Measurements from ENCODE around the gene TNN. TPM values are rescaled to one million over a fixed set of nuclear protein-coding genes. Genes with fewer than 3 reads are reported as not detected.

The TNN gene
- total RNA-seq, 1 experiment from 2014 or later: not detected

DNA sequence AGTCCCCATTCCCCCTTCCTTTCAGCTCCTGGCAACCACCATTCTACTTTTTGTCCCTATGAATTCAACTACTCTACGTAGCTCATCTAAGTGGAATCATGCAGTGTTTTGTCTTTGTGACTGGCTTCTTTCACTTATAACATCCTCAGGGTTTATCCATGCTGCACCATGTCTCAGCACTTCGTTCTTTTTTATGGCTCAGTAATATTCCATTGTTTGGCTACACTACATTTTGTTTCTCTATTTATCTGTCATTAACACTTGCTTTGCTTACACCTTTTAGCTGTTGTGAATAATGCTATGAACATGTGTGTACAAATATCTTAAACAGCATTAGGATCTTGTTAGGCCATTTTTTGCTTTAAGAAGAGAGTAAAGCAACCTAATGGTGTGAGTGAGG is 42.9 kb upstream of the TNN start:
- no TSS peak for BruUV-seq (replicated peaks)
- no peak overlapping the region for H3K4me3 ChIP-seq (ENCODE audit: low read depth, low read length, poor library complexity, severe bottlenecking)
- no peak for TF ChIP-seq EZH2 (IDR thresholded peaks at IDR 0.05; ENCODE audit: borderline replicate concordance, low read depth, low read length, poor library complexity, severe bottlenecking)
- TF ChIP-seq, protein P1, sequence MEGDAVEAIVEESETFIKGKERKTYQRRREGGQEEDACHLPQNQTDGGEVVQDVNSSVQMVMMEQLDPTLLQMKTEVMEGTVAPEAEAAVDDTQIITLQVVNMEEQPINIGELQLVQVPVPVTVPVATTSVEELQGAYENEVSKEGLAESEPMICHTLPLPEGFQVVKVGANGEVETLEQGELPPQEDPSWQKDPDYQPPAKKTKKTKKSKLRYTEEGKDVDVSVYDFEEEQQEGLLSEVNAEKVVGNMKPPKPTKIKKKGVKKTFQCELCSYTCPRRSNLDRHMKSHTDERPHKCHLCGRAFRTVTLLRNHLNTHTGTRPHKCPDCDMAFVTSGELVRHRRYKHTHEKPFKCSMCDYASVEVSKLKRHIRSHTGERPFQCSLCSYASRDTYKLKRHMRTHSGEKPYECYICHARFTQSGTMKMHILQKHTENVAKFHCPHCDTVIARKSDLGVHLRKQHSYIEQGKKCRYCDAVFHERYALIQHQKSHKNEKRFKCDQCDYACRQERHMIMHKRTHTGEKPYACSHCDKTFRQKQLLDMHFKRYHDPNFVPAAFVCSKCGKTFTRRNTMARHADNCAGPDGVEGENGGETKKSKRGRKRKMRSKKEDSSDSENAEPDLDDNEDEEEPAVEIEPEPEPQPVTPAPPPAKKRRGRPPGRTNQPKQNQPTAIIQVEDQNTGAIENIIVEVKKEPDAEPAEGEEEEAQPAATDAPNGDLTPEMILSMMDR (conservative IDR thresholded peaks at IDR 0.05; ENCODE audit: low read depth, low read length): no peak
- no peak overlapping the region for H3K27ac ChIP-seq (ENCODE audit: low read depth, low read length, poor library complexity, severe bottlenecking)
- intact Hi-C loops (cut with micrococcal nuclease; ENCODE audit: unreplicated experiment): loop anchor here (5.0 kb wide), 1 partner anchor 123 kb away; no protein-coding TSS in a partner anchor
- no peaks in the 10 kb centered on the region for H3K4me1 ChIP-seq (ENCODE audit: insufficient read depth, low read length, poor library complexity, severe bottlenecking)
- ChIA-PET POLR2A (ENCODE audit: low non-redundant PET) (no interaction called here), CTCF (no interaction called here)
- DNase-seq (ENCODE audit: low spot score): no peak
- no peaks in the 10 kb centered on the region for H3K27me3 ChIP-seq (replicated peaks; ENCODE audit: insufficient read depth, low read depth, low read length, poor library complexity)
- no peaks in the 10 kb centered on the region for H3K36me3 ChIP-seq (ENCODE audit: insufficient read depth, low read length, poor library complexity, severe bottlenecking)
- H3K9me3 ChIP-seq (ENCODE audit: low read depth, low read length, poor library complexity, severe bottlenecking): no peaks in the 10 kb centered on the region

DNA sequence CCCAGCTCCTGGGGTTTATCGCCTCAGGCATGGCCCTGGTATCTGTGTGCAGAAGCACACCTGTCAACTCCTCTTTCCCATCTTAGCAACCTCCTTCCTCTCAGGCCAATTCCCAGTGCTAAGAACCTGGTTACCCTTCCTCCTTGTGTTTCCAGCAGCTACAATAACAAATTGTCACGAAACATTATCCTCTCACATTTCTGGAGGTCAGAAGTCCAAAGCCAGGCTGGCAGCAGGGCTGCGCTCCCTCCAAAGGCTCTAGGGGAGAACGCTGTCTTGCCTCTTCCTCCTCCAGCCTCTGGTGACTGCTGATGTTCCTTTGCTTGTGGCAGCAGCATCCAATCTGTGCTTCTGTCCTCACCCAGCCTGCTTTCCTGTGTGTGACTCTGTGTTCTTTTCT is 33.7 kb upstream of the TNN start:
- ChIA-PET CTCF (no interaction called here), POLR2A (ENCODE audit: low non-redundant PET) (no interaction called here)
- no peak for TF ChIP-seq EZH2 (IDR thresholded peaks at IDR 0.05; ENCODE audit: borderline replicate concordance, low read depth, low read length, poor library complexity, severe bottlenecking)
- TF ChIP-seq, protein P1 (conservative IDR thresholded peaks at IDR 0.05; ENCODE audit: low read depth, low read length): no peak
- intact Hi-C loops (cut with micrococcal nuclease; ENCODE audit: unreplicated experiment): no loop called here
- Histone ChIP-seq H3K27me3 (replicated peaks; ENCODE audit: insufficient read depth, low read depth, low read length, poor library complexity) (no peaks in the 10 kb centered on the region), H3K9me3 (ENCODE audit: low read depth, low read length, poor library complexity, severe bottlenecking) (no peaks in the 10 kb centered on the region), H3K4me1 (ENCODE audit: insufficient read depth, low read length, poor library complexity, severe bottlenecking) (no peaks in the 10 kb centered on the region), H3K27ac (ENCODE audit: low read depth, low read length, poor library complexity, severe bottlenecking) (no peak overlapping the region), H3K36me3 (ENCODE audit: insufficient read depth, low read length, poor library complexity, severe bottlenecking) (no peaks in the 10 kb centered on the region), H3K4me3 (ENCODE audit: low read depth, low read length, poor library complexity, severe bottlenecking) (no peak overlapping the region)
- no TSS peak for BruUV-seq (replicated peaks)
- no peak for DNase-seq (ENCODE audit: low spot score)

GRCh38 chr1:175034775-175035174 is 32.9 kb upstream of the TNN start:
- ChIA-PET POLR2A (ENCODE audit: low non-redundant PET) (no interaction called here), CTCF (no interaction called here)
- TF ChIP-seq EZH2 (IDR thresholded peaks at IDR 0.05; ENCODE audit: borderline replicate concordance, low read depth, low read length, poor library complexity, severe bottlenecking): no peak
- TF ChIP-seq, protein P1 (conservative IDR thresholded peaks at IDR 0.05; ENCODE audit: low read depth, low read length): no peak
- intact Hi-C loops (cut with micrococcal nuclease; ENCODE audit: unreplicated experiment): no loop called here
- no TSS peak for BruUV-seq (replicated peaks)
- no peak for DNase-seq (ENCODE audit: low spot score)
- Histone ChIP-seq H3K4me1 (ENCODE audit: insufficient read depth, low read length, poor library complexity, severe bottlenecking) (no peaks in the 10 kb centered on the region), H3K36me3 (ENCODE audit: insufficient read depth, low read length, poor library complexity, severe bottlenecking) (no peaks in the 10 kb centered on the region), H3K27ac (ENCODE audit: low read depth, low read length, poor library complexity, severe bottlenecking) (no peak overlapping the region), H3K4me3 (ENCODE audit: low read depth, low read length, poor library complexity, severe bottlenecking) (no peak overlapping the region), H3K27me3 (replicated peaks; ENCODE audit: insufficient read depth, low read depth, low read length, poor library complexity) (no peaks in the 10 kb centered on the region), H3K9me3 (ENCODE audit: low read depth, low read length, poor library complexity, severe bottlenecking) (no peaks in the 10 kb centered on the region)

Data from A673 (cell line).